GM19328 (cell line): ENCODE data around the gene CGB2.
"Not testable (repeated sequence)": the region's sequence is repeated elsewhere in the genome, so short reads cannot be mapped to it uniquely, and the experiment has no call there.

Experiments used
- ATAC-seq: cut with Tn5 transposase; IDR thresholded peaks from one replicate; pipeline ENCODE4 v1.9.1; 2021; ENCODE audit warnings: mild to moderate bottlenecking, moderate library complexity; ENCODE audit not compliant: unreplicated experiment

The CGB2 gene

DNA sequence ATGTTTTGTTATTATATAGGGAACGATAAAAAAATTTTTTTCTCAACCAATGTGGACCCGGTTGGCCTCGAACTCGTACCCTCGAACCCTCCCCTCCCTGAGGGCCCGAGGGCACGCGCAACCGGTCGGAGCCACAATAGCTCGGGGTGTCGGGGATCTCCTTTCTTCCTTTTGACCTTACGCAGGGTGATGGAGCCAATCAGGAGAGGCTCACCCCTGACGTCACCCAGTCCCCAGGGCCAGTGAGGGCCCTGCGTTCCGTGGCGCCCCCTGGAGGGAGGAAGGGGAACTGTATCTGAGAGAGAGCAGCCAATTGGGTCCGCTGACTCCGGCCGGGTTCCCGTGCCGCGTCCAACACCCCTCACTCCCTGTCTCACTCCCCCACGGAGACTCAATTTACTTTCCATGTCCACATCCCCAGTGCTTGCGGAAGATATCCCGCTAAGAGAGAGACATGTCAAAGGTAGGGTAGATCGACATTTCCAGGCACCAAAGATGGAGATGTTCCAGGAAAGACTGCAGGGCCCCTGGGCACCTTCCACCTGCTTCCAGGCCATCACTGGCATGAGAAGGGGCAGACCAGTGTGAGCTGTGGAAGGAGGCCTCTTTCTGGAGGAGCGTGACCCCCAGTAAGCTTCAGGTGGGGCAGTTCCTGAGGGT lies at the start of gene CGB2:
CGB2 (plus strand) TSS at position 249 of the 660 bp plus-strand sequence; CDS start at position 455, 206 bp downstream.
- not testable (repeated sequence) for ATAC-seq

DNA sequence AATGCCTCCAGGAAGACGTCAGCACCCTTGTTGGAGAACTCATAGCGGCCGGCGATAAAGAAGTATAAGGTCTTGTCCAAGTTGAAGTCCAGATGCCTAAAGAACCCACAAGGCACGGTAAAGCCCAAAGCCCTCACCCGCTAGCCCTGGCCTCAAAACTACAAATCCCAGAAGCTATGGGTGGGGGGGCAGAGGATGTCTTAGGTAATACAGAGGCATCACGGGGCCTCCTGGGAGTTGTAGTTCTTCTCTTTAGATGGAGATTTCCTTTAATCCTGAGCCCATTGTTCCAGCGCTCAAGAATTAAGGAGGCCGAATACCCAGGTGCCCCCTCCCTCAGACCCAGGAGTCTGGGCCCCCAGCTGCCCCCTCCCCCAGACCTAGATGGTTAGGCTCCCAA lies 49.4 kb upstream of the CGB2 start:
- ATAC-seq = no peak

DNA sequence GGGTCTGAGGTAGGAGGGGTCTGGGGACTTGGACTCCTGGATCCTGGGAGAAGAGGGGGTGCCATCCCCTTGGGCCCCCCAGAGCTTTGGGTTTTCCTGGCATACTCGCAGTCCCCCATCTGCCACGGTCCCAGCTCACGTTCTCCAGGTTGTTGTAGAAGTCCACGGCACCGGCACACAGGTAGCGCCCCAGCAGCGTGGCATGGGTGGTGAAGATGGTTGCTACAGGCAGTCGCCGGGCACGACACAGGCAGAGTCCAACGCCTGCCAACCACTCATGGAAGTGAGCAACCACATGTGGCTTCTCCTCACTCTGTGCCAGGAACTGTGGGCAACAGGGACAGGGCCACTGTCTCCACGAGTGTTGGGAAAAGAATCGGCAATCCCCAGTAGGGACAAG lies 46.0 kb upstream of the CGB2 start:
- ATAC-seq = no peak

DNA sequence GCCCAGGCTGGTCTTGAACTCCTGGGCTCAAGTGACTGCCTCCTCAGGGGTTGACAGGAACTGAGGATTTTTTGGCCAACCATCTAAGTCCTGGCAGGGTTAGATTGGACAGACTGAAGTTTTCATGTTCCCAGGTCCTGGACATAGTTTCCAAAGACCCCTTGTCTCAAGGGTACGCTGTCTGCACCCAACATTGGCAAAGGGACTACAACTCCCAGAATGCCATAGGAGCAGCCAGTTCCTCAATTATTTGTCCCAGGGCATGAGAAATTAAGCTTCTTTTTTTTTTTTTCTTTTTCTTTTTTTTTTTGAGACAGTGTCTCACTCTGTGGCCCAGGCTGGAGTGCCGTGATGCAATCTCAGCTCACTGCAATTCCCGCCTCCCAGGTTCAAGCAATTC lies 45.5 kb upstream of the CGB2 start:
- ATAC-seq = no peak

DNA sequence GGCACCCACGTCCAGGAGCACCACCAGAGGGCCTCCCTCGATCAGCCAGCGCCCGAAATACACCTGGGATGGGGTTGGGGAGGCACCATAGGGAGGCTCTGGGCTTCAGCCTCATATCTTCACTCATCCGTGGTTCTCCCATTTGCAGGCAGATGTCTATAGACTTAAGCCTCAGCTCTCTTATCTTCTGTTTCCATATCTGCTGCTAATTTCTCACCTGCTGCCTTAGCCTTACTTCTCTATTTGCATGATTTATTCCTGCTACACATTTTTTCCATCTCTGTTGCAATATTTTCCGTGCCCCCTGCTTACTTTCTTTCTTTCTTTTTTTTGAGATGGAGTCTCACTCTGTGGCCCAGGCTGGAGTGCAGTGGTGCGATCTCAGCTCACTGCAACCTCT lies 44.4 kb upstream of the CGB2 start:
- ATAC-seq = no peak

DNA sequence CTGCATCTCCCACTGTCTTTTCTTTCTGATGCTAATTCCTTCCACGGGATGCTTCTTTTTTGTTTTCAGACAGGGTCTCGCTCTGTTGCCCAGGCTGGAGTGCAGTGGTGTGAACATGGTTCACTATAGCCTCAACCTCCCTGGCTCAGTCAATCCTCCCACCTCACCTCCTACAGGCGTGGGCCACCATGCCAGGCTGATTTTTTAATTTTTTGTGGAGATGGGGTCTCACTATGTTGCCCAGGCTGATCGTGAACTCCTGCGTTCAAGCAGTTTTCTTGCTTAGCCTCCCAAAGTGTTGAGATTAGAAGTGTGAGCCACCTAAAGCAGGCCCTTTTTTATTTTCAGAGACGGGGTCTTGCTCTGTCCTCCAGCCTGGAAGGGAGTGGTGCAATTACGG lies 43.4 kb upstream of the CGB2 start:
- ATAC-seq = no peak

DNA sequence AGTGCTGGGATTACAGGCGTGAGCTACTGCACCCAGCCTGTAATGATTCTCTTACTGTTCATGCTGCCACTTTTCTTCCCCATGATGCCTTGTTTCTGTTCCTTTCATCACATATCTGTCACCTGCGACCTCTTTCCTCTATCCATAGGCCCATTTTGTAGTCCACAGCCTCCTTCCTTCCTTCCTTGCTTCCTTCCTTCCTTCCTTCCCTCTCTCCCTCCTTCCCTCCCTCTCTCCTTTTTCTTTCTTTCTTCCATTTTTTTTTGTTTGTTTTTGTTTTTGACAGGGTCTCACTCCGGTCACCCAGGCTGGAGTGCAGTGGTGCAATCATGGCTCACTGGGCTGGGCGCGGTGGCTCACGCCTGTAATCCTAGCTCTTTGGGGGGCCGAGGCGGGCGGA lies 42.8 kb upstream of the CGB2 start:
- ATAC-seq = no peak

DNA sequence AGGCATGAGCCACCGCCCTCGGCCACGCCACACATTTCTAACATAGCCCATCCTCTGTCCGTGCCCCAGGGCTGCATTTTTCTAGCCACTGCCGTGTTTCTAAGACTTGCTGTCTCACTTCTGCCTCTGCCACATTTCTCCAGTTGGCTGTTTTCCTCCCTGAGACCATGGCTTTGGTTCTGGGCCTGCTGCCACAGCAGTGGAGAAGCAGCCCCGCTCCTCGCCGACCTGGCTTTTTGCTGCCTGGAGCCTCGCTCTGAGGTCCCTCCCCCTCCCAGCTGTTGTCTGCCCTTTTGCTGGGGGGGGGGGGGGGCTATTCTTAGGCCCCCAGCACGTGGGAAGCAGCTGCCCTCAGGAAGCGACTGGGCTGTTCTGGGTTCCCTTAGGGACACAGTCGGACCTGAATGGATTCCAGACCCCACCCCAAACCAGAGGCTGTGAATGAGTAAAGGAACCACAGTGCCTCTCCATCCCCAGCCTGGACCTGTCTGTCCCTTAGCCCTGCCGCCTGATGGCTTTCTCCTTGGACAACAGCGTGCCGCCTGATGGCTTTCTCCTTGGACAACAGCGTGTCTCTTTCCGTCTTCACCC lies 41.9 kb upstream of the CGB2 start:
- no peak for ATAC-seq

DNA sequence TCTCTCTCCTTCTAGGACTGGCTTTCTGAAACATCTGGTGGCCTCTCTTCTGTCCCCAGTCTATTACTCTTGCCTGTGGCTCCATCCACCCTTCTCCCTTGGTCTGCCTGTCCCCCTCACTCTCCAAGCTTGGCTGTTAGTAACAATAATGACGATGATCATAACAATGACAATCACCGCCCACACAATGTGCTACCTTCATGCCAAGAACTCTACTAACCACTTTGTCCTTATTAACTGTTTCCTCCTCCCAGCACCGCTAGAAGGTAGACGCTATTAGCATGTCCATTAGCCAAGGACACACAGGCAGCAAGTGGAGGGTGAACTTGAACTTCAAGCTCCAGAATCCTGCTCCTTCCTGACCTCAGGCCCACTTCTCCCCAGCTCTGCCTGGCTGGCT lies 41.3 kb upstream of the CGB2 start:
- no peak for ATAC-seq

DNA sequence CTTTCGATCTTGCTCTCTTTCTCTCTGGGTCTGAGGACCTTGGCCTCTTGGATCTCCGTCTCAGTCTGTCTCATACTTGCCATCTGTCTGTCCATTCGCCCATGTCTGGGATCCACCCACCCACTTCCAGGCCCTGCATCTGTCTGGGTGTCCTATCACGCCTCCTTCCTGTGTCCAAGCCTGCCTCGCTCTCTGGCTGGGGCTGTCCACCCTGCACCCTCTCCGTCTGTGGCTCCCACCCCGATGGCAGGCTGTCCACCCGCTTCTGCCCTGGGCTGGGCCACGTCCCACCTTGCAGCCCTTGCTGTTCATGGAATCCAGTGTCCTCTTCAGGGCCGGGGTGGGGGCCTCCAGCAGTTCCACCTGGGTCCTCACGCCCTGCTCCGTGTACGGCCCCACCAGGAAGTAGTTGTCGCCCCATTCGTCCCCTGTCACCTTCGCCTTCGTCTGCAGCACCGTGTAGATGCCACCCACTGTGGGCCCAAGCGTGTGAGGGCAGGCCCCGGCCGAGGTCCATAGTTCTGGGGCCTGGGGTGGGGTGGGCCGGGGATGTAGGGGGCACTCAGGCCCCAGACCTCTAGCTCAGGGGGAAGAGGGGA lies 40.6 kb upstream of the CGB2 start:
- ATAC-seq = no peak

DNA sequence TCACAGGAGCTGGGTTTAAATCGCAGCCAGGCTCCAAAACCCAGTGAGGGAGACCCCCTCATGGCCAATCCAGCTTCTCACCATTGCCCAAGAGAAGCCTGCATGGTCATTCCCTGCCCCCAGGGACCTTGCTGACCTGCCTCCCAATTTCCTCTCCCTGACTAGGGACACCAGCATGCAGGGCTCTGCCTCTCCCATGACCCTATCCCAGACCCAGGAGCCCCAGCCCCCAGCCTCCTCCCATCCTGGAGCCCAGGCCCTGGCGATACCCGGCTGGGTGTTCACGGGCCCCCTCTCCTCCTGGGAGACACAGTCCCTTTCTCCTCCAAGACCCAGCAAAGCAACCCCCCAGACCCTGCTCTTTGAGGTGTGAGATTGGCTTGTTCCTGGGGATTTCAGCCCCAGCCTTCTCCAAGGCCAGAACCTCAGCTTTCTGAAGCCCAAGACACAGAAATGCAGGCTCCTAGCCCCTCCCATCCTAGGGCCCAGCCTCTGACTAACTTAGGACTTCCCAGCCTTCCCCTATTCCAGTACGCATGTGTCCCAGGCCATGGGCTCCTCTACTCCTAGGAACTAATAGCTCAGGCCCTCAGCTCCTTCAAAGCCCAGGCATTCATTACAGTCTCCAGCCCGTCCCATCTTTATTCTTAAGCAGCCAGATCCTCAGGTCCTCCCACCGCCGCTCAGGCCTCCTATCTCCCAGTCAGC lies 39.7 kb upstream of the CGB2 start:
- no peak for ATAC-seq

DNA sequence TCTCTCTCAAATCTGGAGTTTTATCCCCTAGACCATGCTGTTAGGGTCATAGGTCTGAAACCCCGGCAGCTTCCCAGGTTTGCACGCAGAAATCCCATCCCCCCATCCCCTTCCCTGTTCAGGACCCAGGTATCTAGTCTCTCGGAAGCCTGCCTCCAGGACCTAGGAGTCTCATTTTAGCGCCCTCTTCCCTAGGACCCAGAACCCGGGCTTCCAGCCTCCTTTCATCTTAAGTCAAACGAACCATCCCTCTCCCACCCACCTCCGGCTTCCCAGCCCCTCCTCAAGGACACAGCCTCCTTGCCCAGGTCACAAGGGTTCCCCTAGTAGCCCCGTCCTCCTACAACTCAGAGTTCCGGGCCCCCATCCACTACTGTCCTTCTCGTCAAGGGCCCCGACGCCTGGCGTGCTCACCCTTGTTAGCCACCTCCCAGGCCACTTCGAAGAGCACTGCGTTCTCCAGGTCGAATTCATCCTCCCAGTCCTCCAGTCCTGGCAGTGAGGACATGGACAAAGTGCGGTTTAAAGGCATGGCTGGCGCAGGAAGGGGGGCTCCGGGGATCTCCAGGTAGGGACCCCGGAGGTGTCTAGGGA lies 39.0 kb upstream of the CGB2 start:
- no peak for ATAC-seq

DNA sequence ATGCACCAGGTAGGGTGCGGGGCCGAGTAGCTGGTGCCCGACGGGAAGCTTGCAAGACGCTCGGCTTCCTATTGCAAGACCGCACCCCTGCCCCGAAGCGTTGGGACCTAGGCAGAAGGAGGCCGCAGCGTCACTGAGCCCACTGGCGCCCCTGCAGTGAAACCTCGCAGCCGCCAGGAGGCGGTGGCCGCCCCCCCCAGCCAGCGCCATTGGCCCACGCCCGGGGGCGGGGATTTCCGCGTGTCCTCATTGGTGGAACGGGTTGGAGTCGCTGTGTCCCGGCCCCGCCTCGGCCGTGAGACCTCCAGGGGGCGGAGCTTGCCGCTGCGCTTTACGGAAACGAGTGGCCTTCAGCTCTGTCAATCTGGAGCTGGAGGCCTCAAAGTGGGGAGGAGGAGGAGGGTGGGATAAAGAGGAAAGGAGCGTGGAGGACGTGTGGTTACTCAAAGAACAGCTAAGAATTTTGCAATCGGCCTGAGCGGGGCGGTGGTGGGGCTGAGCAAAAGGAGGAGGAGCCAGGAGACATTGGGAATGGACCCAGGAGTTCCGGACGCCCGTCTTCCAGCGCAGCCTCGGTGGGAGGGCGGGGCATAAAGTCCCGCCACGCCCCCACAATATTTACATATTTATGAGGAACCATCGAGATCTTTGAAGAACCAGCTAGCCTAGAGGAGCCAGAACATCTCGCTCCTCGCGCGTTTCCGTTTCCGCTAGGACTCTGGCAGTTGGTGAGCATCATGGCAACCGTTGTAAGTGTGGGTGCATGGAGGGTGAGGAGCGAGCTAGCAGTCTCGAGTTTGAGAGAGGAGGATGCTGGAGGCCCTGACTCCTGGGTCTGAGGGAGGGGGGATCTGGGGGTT lies 38.3 kb upstream of the CGB2 start, which contains the start of the genes GYS1 and RUVBL2:
GYS1 (minus strand) TSS at position 135 of the 860 bp plus-strand sequence. CDS start 197 bp downstream, outside the sequence.
RUVBL2 (plus strand) TSS at position 713 of the 860 bp plus-strand sequence; CDS start at position 738, 25 bp downstream.
- peak; percentile 91 for ATAC-seq

DNA sequence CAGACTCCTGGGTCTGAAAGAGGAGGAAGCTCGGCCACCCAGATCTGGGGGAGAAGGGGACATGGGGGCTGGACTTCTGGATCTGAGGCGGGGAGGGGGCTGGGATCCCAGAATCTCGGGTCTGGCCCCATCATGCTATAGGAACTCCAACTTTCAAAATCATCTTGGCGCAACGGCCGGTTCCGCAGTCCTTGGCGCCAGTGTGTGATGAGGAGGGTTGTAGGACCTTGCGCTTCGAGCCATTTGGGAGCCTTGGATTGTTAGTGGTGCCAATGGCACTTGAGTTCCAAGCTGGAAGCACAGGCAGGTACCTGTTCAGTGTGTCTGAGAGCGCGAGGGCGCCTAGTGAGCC lies 37.7 kb upstream of the CGB2 start:
- ATAC-seq = no peak

DNA sequence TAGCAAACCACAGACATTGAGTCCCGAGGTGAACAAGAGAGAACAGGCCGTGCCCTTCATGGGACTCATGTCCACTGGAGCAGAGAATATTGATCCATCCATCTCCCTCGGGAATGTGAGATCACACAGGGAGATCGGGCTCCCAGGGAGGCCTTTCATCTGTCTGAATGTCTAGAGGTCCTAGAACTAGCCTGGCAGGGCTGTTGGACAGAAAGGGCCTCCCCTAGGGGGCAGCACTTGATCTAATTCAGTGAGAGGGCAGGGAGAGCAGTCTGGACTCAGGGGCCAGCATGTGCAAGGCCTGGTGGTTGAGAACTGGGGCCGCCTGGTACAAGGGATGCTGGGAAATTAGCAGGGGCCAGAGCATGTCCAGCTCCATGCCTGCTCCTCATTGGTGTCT lies 33.7 kb upstream of the CGB2 start:
- no peak for ATAC-seq

DNA sequence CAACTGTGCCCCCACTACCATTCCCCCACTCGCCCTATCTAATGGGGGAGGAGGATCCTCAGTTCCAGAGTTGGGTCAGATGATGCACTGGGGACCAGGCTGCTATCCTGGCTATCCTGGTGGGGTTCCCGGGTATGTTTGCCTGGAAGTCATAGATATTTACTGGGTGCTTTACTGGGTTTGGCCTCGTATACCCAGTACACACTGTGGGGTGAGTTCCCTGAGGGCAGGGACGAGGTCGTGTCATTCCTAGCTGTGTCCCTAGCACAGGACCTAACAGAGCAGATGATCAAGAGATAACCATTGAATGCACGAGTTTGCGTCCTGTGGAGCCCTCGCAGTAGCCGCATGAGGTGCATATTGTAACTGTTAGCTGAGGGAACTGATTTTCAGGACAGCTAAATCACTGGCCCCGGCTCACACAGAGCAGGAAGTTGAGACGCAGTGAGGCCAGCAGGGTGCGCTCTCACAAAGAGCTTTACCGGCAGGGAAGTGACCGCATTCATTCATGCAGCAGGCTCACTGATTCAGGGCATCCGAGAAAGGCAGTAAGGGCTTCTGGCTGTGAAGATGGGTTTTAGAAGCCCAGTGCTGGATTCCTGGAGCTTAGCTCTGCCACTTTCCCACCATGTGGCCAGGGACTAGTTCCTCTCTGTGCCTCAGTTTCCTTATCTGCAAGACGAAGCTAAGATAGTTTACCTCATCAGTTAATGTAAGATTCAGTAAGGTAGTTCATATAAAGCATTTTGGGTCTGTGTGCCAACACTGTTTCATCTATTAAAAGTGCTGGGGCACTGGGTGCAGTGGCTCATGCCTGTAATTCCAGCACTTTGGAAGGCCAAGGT lies 32.0 kb upstream of the CGB2 start:
- no peak for ATAC-seq

DNA sequence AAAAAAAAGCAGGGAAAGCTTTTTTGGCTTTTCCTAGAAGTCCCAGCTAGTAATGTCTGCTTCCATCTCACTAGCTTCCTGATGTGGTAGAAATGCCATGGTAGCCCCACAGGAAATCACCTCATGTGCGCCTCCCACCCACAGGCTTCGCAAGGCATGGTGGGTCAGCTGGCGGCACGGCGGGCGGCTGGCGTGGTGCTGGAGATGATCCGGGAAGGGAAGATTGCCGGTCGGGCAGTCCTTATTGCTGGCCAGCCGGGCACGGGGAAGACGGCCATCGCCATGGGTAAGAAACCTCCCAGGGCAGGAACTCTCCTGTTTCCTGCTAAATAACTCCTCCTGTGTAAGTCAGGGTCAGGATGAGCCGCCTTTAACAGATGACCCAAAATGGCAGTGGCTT lies 27.6 kb upstream of the CGB2 start:
- no peak for ATAC-seq

DNA sequence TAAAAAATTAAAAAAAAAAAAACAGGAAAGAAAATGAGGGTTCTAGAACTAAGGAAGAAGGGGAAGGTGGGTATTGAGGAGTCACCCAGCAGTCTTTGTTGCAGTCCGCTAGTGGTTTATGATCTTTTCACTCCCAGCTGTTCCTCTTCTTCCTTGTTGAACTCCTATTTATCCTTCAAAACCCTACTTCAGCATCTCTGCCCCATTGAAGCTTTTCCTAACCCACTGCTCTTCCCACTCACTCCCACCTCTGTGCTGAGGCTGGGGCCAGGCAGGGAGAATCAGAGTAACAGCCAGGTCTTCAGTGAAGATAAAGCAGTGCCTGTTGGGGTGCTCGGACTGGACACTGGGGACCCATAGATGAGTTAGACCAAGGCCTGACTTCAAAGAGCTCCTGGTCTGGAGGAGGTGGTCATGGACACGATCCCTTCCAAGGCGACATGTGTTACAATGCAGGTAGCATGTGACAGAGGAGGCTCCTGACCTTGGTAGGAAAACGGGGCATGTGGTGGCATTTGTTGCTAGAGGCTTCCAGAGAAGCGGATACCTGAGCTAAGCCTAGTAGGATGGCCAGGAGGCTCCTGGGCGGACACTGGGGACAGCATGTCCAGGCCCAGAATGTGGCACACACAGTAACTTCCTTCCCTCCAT lies 26.6 kb upstream of the CGB2 start:
- no peak for ATAC-seq

DNA sequence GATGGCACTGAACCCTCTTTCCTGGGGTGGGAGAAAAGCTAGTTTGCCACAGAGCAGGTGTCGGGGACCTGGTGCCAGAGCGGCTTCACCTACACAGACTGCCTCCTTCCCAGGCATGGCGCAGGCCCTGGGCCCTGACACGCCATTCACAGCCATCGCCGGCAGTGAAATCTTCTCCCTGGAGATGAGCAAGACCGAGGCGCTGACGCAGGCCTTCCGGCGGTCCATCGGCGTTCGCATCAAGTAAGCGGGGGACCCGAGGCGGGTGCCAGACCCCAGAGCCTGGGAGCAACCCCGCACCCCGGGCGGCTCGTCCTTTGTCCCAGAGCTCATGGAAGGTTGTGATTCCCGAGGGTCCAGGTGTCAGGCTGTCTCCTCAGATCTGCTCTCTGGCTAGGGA lies 24.8 kb upstream of the CGB2 start:
- no peak for ATAC-seq
